ENCODE results near the gene ANKFN1. TPM values are rescaled to one million over a fixed set of nuclear protein-coding genes. Genes with fewer than 3 reads are reported as not detected.

ANKFN1 gene
- total and polyA plus RNA-seq, 10 of the 15 experiments (the other 5 are each of a cell fraction or from before 2014, with no cell fraction given) = 0.19 TPM; not detected in 9

DNA sequence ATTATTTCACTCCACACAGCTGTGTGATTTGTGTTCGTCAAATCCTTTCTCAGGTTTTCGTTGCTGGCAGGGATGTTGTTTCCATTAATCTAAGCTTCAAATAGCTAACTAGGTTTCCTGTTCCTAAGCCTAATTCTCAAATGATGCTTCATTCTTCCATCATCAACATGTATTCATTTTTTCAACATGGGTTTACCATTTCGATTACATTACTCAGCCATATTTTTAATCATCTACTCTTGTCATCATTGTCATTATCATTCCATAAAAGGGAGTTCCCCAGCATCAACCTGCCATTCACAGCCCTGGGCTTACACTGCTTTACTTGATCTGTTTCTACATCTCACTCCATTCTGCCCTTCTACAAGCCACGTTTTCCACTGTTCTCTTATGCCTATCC lies 33.3 kb upstream of the ANKFN1 start (continued):
- TF ChIP-seq, protein P1, sequence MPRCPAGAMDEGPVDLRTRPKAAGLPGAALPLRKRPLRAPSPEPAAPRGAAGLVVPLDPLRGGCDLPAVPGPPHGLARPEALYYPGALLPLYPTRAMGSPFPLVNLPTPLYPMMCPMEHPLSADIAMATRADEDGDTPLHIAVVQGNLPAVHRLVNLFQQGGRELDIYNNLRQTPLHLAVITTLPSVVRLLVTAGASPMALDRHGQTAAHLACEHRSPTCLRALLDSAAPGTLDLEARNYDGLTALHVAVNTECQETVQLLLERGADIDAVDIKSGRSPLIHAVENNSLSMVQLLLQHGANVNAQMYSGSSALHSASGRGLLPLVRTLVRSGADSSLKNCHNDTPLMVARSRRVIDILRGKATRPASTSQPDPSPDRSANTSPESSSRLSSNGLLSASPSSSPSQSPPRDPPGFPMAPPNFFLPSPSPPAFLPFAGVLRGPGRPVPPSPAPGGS (IDR thresholded peaks at IDR 0.05; ENCODE audit: borderline replicate concordance, insufficient read depth, low read depth, low read length, poor library complexity, severe bottlenecking) = no peak

DNA sequence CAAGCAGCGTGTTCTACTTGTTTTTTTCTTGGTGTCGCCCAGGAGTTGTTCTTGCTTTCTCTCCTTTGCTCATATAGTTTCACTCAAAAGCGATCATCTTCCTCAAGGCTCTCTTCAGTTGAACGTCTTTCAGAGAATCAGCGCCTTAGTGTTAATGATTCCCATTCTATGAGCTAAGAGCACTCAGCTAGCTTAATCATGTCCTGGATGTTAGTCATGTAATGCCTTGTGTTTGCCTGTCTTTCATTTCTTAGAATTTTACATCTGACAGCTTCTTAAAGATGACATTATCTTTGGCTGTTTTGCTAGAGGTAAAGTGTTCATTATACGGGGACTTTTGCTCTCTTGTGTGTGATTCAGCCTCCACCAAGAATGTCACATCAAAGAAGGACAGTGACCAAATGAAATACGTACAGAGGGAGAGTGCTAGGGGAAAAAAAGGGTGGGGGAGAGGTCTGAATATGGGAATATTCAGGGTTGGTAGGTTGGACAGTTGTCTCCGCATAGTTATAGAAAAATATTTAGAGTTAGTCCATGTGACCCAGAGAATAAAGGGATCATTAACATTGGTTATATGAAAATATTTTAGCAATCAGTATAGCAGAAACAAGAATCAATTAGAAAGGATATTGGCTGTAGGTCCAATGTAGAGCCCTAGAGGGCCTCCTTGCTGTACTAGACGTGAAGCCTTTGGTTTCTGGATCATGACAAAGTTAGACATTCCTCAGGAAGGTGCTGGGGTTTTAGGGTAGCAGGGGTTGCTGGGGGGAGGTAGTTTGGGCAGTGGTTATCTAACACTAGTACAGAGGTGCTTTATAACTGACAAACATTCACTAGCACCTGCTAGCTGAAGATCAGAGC lies 31.9 kb upstream of the ANKFN1 start:
- in situ Hi-C loops (cut with MboI) = no loop called here
- DNase-seq (ENCODE audit: low read depth, low spot score) (no peak), ATAC-seq (no peak), FAIRE-seq (no peak)
- intact Hi-C loops (cut with micrococcal nuclease; ENCODE audit: unreplicated experiment) = loop anchor here (10.0 kb wide), 1 partner anchor 193 kb away; no protein-coding TSS in a partner anchor
- ChIA-PET CTCF (no interaction called here), SMC1A (ENCODE audit: uncharacterized antibody, unreplicated experiment) (no interaction called here), POLR2A (no interaction called here), RAD21 (ENCODE audit: unreplicated experiment) (no interaction called here)
- Histone ChIP-seq H3K9me3 (replicated peaks; ENCODE audit: control insufficient read depth, insufficient read depth, low read length) (no peaks in the 10 kb centered on the region), H3K27ac (ENCODE audit: control insufficient read depth, insufficient read depth) (no peak overlapping the region), H3K79me2 (ENCODE audit: control insufficient read depth, insufficient read depth, low read length) (no peaks in the 10 kb centered on the region), H4K20me1 (ENCODE audit: control insufficient read depth, insufficient read depth) (no peaks in the 10 kb centered on the region), H3K36me3 (ENCODE audit: control insufficient read depth in 2 of 2, insufficient read depth in 2 of 2, low read length in 1 of 2) (no peaks in the 10 kb centered on the region), H2AFZ (ENCODE audit: control insufficient read depth, low read depth, low read length) (no peak overlapping the region), H3K4me2 (ENCODE audit: control insufficient read depth, insufficient read depth) (no peak overlapping the region), H3K4me1 (ENCODE audit: control insufficient read depth, insufficient read depth, low read length) (no peaks in the 10 kb centered on the region), H3K27me3 (replicated peaks in 1 of 2; ENCODE audit: control insufficient read depth in 2 of 2, insufficient read depth in 2 of 2, low read length in 1 of 2) (no peaks in the 10 kb centered on the region), H3K9ac (ENCODE audit: control insufficient read depth, insufficient read depth, low read length) (no peak overlapping the region), H3K4me3 (no peak overlapping the region)
- no TSS peak for BruUV-seq (replicated peaks)
- 22% methylated on average over 9 of the region's 9 CpGs for WGBS (ENCODE audit: insufficient coverage, insufficient replicate concordance, low lambda C conversion rate, missing lambda C conversion rate)
- TF ChIP-seq SMC3 (IDR thresholded peaks at IDR 0.05; ENCODE audit: borderline replicate concordance, low read length) (no peak), HCFC1 (IDR thresholded peaks at IDR 0.05; ENCODE audit: low read length) (no peak), HDAC2 (IDR thresholded peaks at IDR 0.05) (no peak), NR2F1 (conservative IDR thresholded peaks at IDR 0.05) (no peak), SREBF2 (IDR thresholded peaks at IDR 0.05; ENCODE audit: low read length) (no peak), RFX5 (IDR thresholded peaks at IDR 0.05; ENCODE audit: low read depth, low read length) (no peak), RAD21 (IDR thresholded peaks at IDR 0.05; ENCODE audit: insufficient read depth, low read depth, low read length) (0 out of 2 replicates have a peak, but pooled peaks have one; percentile 7), LARP7 (IDR thresholded peaks at IDR 0.05) (no peak)
- TF ChIP-seq, protein P2, sequence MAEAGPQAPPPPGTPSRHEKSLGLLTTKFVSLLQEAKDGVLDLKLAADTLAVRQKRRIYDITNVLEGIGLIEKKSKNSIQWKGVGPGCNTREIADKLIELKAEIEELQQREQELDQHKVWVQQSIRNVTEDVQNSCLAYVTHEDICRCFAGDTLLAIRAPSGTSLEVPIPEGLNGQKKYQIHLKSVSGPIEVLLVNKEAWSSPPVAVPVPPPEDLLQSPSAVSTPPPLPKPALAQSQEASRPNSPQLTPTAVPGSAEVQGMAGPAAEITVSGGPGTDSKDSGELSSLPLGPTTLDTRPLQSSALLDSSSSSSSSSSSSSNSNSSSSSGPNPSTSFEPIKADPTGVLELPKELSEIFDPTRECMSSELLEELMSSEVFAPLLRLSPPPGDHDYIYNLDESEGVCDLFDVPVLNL (IDR thresholded peaks at IDR 0.05; ENCODE audit: low read depth, low read length) = no peak
